ENCODE measurements around the gene GHR.

Gene GHR

GRCh38 chr5:42517164-42517563 is 93.9 kb downstream of the GHR start:
- no peak for DNase-seq
- TF ChIP-seq CTCF (IDR thresholded peaks at IDR 0.05; ENCODE audit: low read depth, low read length), result no peak
- H3K36me3 ChIP-seq, result no peaks in the 10 kb centered on the region

GRCh38 chr5:42518595-42519221 is 95.5 kb downstream of the GHR start:
- Histone ChIP-seq H3K9me3 (ENCODE audit: severe bottlenecking) (no peaks in the 10 kb centered on the region), H3K36me3 (no peaks in the 10 kb centered on the region), H3K27me3 (ENCODE audit: insufficient read depth, low read depth, severe bottlenecking) (peaks cover 12% of the 10 kb centered on the region), H3K4me3 (ENCODE audit: low read depth, low read length) (no peak overlapping the region), H3K27ac (no peak overlapping the region)
- no peak for TF ChIP-seq CTCF (IDR thresholded peaks at IDR 0.05; ENCODE audit: low read depth, low read length)
- DNase-seq, result no peak

More at GRCh38 chr5:42517164-42517563, 93.9 kb downstream of the GHR start:
- no peak overlapping the region for H3K27ac ChIP-seq
- peaks cover 21% of the 10 kb centered on the region for H3K27me3 ChIP-seq (ENCODE audit: insufficient read depth, low read depth, severe bottlenecking)
- H3K9me3 ChIP-seq (ENCODE audit: severe bottlenecking), result no peaks in the 10 kb centered on the region
- H3K4me3 ChIP-seq (ENCODE audit: low read depth, low read length), result no peak overlapping the region

- no peak overlapping the region for H3K27ac ChIP-seq
- H3K36me3 ChIP-seq, result no peaks in the 10 kb centered on the region
- no peak overlapping the region for H3K4me3 ChIP-seq (ENCODE audit: low read depth, low read length)
- peaks cover 17% of the 10 kb centered on the region for H3K27me3 ChIP-seq (ENCODE audit: insufficient read depth, low read depth, severe bottlenecking)
- DNase-seq, result no peak
- no peak for TF ChIP-seq CTCF (IDR thresholded peaks at IDR 0.05; ENCODE audit: low read depth, low read length)
- H3K9me3 ChIP-seq (ENCODE audit: severe bottlenecking), result no peaks in the 10 kb centered on the region
Observed at GRCh38 chr5:42520203-42520602, 97.0 kb downstream of the GHR start.

GRCh38 chr5:42520957-42521356 is 97.7 kb downstream of the GHR start:
- no peak overlapping the region for H3K4me3 ChIP-seq (ENCODE audit: low read depth, low read length)
- H3K27ac ChIP-seq, result no peak overlapping the region
- no peaks in the 10 kb centered on the region for H3K9me3 ChIP-seq (ENCODE audit: severe bottlenecking)
- no peak for TF ChIP-seq CTCF (IDR thresholded peaks at IDR 0.05; ENCODE audit: low read depth, low read length)
- H3K27me3 ChIP-seq (ENCODE audit: insufficient read depth, low read depth, severe bottlenecking), result peaks cover 18% of the 10 kb centered on the region
- DNase-seq, result no peak
- H3K36me3 ChIP-seq, result no peaks in the 10 kb centered on the region

- Histone ChIP-seq H3K9me3 (ENCODE audit: severe bottlenecking) (no peaks in the 10 kb centered on the region), H3K27ac (no peak overlapping the region), H3K4me3 (ENCODE audit: low read depth, low read length) (no peak overlapping the region), H3K36me3 (no peaks in the 10 kb centered on the region), H3K27me3 (ENCODE audit: insufficient read depth, low read depth, severe bottlenecking) (peaks cover 19% of the 10 kb centered on the region)
- TF ChIP-seq CTCF (IDR thresholded peaks at IDR 0.05; ENCODE audit: low read depth, low read length), result no peak
- no peak for DNase-seq
Observed at GRCh38 chr5:42521406-42521805, 98.2 kb downstream of the GHR start.

- no peak overlapping the region for H3K27ac ChIP-seq
- H3K27me3 ChIP-seq (ENCODE audit: insufficient read depth, low read depth, severe bottlenecking), result peaks cover 22% of the 10 kb centered on the region
- no peak for TF ChIP-seq CTCF (IDR thresholded peaks at IDR 0.05; ENCODE audit: low read depth, low read length)
- DNase-seq, result no peak
- H3K9me3 ChIP-seq (ENCODE audit: severe bottlenecking), result no peaks in the 10 kb centered on the region
- H3K4me3 ChIP-seq (ENCODE audit: low read depth, low read length), result no peak overlapping the region
- H3K36me3 ChIP-seq, result no peaks in the 10 kb centered on the region
Observed at GRCh38 chr5:42522783-42523182, 99.5 kb downstream of the GHR start.
